ENCODE results near the gene BAG2.

Gene BAG2

GRCh38 chr6:57182017-57182432, 9.9 kb downstream of the BAG2 start:
- no peak overlapping the region for H3K27ac ChIP-seq
- ChIA-PET POLR2A (ENCODE audit: low non-redundant PET) (no interaction called here), CTCF (no interaction called here)
- DNase-seq (ENCODE audit: low spot score), result no peak
- TF ChIP-seq, protein P1, sequence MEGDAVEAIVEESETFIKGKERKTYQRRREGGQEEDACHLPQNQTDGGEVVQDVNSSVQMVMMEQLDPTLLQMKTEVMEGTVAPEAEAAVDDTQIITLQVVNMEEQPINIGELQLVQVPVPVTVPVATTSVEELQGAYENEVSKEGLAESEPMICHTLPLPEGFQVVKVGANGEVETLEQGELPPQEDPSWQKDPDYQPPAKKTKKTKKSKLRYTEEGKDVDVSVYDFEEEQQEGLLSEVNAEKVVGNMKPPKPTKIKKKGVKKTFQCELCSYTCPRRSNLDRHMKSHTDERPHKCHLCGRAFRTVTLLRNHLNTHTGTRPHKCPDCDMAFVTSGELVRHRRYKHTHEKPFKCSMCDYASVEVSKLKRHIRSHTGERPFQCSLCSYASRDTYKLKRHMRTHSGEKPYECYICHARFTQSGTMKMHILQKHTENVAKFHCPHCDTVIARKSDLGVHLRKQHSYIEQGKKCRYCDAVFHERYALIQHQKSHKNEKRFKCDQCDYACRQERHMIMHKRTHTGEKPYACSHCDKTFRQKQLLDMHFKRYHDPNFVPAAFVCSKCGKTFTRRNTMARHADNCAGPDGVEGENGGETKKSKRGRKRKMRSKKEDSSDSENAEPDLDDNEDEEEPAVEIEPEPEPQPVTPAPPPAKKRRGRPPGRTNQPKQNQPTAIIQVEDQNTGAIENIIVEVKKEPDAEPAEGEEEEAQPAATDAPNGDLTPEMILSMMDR (conservative IDR thresholded peaks at IDR 0.05; ENCODE audit: low read depth), result no peak

GRCh38 chr6:57183336-57183735, 11.2 kb downstream of the BAG2 start:
- ChIA-PET CTCF (interaction anchor here (0.6 kb wide), 1 partner anchor 128 kb away, joined by 3 read pairs; no protein-coding TSS in a partner anchor), POLR2A (ENCODE audit: low non-redundant PET) (no interaction called here)
- no peak overlapping the region for H3K27ac ChIP-seq
- TF ChIP-seq, protein P1 (conservative IDR thresholded peaks at IDR 0.05; ENCODE audit: low read depth), result no peak
- no peak for DNase-seq (ENCODE audit: low spot score)

- ChIA-PET POLR2A (ENCODE audit: low non-redundant PET) (no interaction called here), CTCF (interaction anchor here (2.2 to 2.3 kb wide), 2 partner anchors 124 to 127 kb away, joined by 12 to 20 read pairs; partner anchors contain the start of gene PRIM2)
- peak; percentile 6 for DNase-seq (ENCODE audit: low spot score)
- H3K27ac ChIP-seq, result no peak overlapping the region
- TF ChIP-seq, protein P1 (conservative IDR thresholded peaks at IDR 0.05; ENCODE audit: low read depth), result peak; percentile 36; the same call in 1 of the 2 replicates
Observed at GRCh38 chr6:57190140-57190539, 18.0 kb downstream of the BAG2 start.

- ChIA-PET POLR2A (ENCODE audit: low non-redundant PET) (no interaction called here), CTCF (interaction anchor here (0.6 kb wide), 1 partner anchor 240 kb away, joined by 4 read pairs; no protein-coding TSS in a partner anchor)
- DNase-seq (ENCODE audit: low spot score), result no peak
- no peak overlapping the region for H3K27ac ChIP-seq
- TF ChIP-seq, protein P1 (conservative IDR thresholded peaks at IDR 0.05; ENCODE audit: low read depth), result no peak
Observed at GRCh38 chr6:57193177-57193576, 21.1 kb downstream of the BAG2 start.

DNA sequence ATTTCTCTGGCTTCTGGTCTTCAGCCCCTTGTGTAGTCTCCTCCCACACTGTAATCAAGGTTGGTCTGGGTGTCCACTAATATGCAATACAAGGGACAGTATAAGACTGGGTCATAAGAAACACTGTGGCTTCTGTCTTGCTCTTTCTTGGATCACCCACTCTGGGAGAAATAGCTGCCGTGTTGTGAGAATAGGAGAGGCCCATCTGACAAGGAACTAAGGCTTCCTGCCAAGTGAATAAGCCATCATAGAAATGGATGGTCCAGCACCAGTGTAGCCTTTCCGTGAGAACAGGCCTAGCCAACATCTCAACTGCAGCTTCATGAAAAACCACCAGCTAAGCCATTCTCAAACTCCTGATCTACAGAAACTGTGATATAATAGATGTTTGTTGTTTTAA, 23.3 kb downstream of the BAG2 start:
- H3K27ac ChIP-seq, result no peak overlapping the region
- ChIA-PET CTCF (no interaction called here), POLR2A (ENCODE audit: low non-redundant PET) (no interaction called here)
- DNase-seq (ENCODE audit: low spot score), result no peak
- TF ChIP-seq, protein P1 (conservative IDR thresholded peaks at IDR 0.05; ENCODE audit: low read depth), result no peak

DNA sequence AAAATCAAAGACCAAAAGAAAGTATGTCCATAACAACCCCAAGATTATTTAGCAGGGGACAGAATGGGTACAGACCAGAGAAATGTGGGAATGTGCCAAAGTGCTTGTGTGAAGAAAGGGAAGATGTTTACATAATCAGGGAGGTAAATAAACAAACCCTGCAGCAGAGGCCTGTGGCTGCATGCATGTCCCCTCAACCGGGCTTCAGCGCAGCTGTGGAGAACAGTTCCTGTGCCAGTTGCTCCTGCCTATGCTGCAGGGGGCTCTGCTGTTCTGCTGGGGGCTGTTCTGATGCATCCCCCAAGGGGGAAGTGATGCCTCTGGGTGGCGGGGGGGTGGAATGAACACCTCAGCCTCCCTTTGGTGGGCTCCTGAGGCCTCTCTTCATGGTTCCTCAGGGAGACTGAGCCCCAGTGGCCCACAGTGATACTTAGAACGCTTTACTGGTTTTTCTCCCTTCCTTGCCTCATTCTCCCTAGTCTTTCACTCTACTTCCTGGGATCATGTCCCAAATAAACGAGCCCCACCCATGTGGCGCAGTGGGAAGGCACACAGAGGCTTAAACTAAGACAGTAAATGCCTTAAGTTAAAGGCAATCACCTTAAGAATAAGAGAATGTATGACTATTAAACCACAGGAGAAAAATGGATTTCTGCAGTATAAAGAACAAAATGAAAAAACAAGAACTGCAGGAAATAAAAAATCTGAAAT, 27.0 kb downstream of the BAG2 start:
- CTCF ChIA-PET, result interaction anchor here (0.6 to 0.9 kb wide), 3 partner anchors 41 to 118 kb away, joined by 3 to 4 read pairs (median 3); no protein-coding TSS in a partner anchor
- no peak for DNase-seq (ENCODE audit: low spot score)
- TF ChIP-seq, protein P1 (conservative IDR thresholded peaks at IDR 0.05; ENCODE audit: low read depth), result no peak
- POLR2A ChIA-PET (ENCODE audit: low non-redundant PET), result no interaction called here
- H3K27ac ChIP-seq, result no peak overlapping the region
